ENCODE measurements around the gene DENND1A.
"Not testable (repeated sequence)": the region's sequence is repeated elsewhere in the genome, so short reads cannot be mapped to it uniquely, and the experiment has no call there.

DENND1A gene

DNA sequence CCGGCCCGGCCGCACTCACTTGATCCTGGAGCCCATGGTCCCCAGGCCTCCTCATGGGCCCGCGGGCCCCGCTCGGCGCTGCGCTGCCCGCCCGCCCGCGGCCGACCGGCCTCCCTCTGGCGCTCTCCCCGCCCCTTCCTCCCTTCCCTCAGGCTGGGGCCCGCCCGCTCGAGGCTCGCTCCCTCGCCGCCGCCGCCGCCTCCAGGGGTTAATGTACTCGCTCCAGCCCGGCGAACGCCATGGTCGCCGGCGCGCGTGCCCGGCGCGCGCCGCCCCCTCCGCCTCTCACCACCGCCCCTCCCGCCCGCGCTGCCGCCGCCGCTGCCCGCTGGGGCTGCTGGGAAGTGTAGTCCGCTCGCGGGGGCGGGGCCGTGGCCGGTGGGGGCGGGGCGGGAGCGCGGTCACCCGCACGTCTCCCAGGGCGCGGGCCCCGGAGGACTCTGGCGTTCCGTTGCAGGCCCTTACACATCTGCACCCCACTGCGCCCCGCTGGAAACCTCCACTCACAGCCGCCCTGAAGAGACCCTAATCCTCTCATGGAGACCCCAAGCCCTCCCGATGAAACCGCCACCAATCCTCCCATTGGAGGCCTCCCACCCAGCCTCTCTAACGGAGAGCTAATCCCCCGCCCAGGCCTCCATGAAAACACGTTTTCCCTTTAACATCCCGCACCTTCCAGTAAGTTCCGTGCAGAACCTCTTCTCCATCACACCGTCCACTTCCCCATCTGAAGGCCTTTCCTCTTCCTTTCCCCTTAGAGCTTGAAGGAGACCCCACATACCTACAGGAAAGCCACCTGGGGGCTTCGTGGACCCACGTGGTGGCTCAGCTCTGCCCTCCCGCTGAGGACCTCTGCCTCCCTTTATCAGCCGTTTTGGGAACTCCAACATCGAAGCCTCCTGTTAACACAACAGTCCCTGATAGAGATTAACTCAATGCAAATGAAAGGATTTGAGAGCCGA lies at the start of gene DENND1A:
DENND1A (minus strand) TSS at position 257 of the 962 bp plus-strand sequence; CDS start at position 36, 221 bp downstream.
- TF ChIP-seq, protein P1, sequence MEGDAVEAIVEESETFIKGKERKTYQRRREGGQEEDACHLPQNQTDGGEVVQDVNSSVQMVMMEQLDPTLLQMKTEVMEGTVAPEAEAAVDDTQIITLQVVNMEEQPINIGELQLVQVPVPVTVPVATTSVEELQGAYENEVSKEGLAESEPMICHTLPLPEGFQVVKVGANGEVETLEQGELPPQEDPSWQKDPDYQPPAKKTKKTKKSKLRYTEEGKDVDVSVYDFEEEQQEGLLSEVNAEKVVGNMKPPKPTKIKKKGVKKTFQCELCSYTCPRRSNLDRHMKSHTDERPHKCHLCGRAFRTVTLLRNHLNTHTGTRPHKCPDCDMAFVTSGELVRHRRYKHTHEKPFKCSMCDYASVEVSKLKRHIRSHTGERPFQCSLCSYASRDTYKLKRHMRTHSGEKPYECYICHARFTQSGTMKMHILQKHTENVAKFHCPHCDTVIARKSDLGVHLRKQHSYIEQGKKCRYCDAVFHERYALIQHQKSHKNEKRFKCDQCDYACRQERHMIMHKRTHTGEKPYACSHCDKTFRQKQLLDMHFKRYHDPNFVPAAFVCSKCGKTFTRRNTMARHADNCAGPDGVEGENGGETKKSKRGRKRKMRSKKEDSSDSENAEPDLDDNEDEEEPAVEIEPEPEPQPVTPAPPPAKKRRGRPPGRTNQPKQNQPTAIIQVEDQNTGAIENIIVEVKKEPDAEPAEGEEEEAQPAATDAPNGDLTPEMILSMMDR (IDR thresholded peaks at IDR 0.05; ENCODE audit: control extremely low read depth, extremely low read depth, low read depth, missing control alignments) = no peak
- DNase-seq (ENCODE audit: extremely low spot score) = peak; percentile 96
- CTCF ChIA-PET = interaction anchor here (1.4 to 2.2 kb wide), 2 partner anchors 11 to 238 kb away, joined by 3 to 8 read pairs; no protein-coding TSS in a partner anchor
- POLR2A ChIA-PET = no interaction called here

GRCh38 chr9:123978981-123979380 lies 49.1 kb upstream of the DENND1A start:
- CTCF ChIA-PET = no interaction called here
- POLR2A ChIA-PET = interaction anchor here (0.7 kb wide), 1 partner anchor 49 kb away, joined by 3 read pairs; no protein-coding TSS in a partner anchor
- DNase-seq (ENCODE audit: extremely low spot score) = no peak
- TF ChIP-seq, protein P1 (IDR thresholded peaks at IDR 0.05; ENCODE audit: control extremely low read depth, extremely low read depth, low read depth, missing control alignments) = no peak

DNA sequence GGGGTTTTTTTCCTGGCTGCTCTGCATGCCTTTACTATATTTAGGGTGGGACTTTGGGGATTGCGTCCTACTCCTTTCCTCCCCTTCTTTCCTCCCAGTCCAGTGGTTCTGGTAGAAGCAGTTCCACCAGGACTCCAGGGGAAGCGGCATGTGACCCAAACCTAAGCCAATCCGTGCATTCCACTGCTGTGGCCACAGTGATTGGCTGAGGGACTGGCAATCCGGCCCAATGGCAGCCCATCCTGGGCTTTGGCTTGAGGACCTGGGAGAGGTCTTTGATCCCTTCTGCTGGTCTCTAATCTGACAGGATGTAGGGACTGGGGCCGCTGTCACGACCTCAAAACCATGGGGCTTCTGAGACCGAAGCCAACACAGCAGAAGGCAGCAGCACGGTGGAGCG lies 46.7 kb upstream of the DENND1A start:
- POLR2A ChIA-PET; DNase-seq (ENCODE audit: extremely low spot score); CTCF ChIA-PET: not testable (repeated sequence)

DNA sequence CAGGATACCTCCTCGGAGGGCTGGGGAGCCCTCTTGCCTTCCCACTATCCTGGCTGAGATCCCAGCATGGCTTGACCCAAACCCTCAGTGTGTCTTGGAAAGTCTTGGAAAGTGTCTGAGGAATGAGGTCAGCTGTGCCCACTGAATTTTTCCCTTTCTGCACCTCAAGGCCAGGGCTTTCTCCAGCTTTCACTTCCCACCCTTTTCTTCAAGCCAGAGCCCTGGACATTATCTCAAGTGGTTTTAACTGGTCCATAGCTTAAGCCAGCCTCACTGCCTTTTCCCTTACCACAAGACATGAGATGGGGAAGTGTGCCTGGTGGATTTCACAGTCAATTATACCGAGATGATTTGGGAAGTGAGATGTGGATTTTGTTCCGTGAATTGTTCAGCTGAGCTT lies 45.9 kb upstream of the DENND1A start:
- CTCF ChIA-PET = interaction anchor here (1.0 kb wide), 1 partner anchor 66 kb away, joined by 5 read pairs; no protein-coding TSS in a partner anchor
- DNase-seq (ENCODE audit: extremely low spot score) = no peak
- POLR2A ChIA-PET = no interaction called here
- TF ChIP-seq, protein P1 (IDR thresholded peaks at IDR 0.05; ENCODE audit: control extremely low read depth, extremely low read depth, low read depth, missing control alignments) = no peak

DNA sequence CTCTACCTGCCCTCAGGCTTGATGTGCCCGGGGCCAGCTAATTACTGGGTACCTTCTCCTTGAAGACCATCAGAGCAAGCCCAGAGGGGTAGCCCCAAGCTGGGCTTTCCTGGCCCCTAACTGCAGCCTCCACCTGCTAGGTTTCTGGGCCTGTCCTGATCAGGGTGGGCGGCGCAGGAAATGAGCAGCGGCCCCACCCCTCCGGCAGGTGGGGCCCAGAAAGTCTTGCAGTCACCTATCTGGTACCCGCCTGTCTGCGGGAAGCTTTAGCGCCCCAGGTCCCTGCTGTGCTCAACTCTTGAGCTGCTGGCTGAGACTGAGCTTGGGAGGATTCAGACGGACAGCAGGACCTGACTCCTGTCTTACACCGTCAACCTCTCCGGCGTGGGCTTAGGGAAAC lies 44.5 kb upstream of the DENND1A start:
- POLR2A ChIA-PET = no interaction called here
- CTCF ChIA-PET = interaction anchor here (0.7 to 1.1 kb wide), 2 partner anchors 23 to 33 kb away, joined by 3 read pairs; no protein-coding TSS in a partner anchor
- TF ChIP-seq, protein P1 (IDR thresholded peaks at IDR 0.05; ENCODE audit: control extremely low read depth, extremely low read depth, low read depth, missing control alignments) = no peak
- no peak for DNase-seq (ENCODE audit: extremely low spot score)

- DNase-seq (ENCODE audit: extremely low spot score) = no peak
- CTCF ChIA-PET = interaction anchor here (1.1 kb wide), 1 partner anchor 32 kb away, joined by 3 read pairs; no protein-coding TSS in a partner anchor
- TF ChIP-seq, protein P1 (IDR thresholded peaks at IDR 0.05; ENCODE audit: control extremely low read depth, extremely low read depth, low read depth, missing control alignments) = no peak
- POLR2A ChIA-PET = no interaction called here
Measured at GRCh38 chr9:123973590-123974223, 43.8 kb upstream of the DENND1A start.

Measured in GM10248 (cell line).